Activated naive CD8-positive, alpha-beta T cell treated with anti-CD3 and anti-CD28 coated beads for 36 hours (primary cell): ENCODE measurements around the gene APOBEC3B. TPM values are rescaled to one million over a fixed set of nuclear protein-coding genes. Genes with fewer than 3 reads are reported as not detected.
"Not testable (repeated sequence)": the region's sequence is repeated elsewhere in the genome, so short reads cannot be mapped to it uniquely, and the experiment has no call there.

ENCODE experiments used
- DNase-seq: peaks from one replicate; pipeline ENCODE4 v3.0.0; 2021
- H3K27ac Mint-ChIP-seq: one replicate; pipeline ENCODE4 v1.8.0; 2022; ENCODE audit warnings: mild to moderate bottlenecking, moderate library complexity, mixed read lengths
- H3K27me3 Mint-ChIP-seq: one replicate; pipeline ENCODE4 v1.8.0; 2022; ENCODE audit warnings: mild to moderate bottlenecking, mixed read lengths
- H3K36me3 Mint-ChIP-seq: one replicate; pipeline ENCODE4 v1.8.0; 2021; ENCODE audit warnings: mild to moderate bottlenecking, mixed read lengths
- H3K4me1 Mint-ChIP-seq: one replicate; pipeline ENCODE4 v1.8.0; 2021; ENCODE audit warnings: mixed read lengths
- H3K4me3 Mint-ChIP-seq: one replicate; pipeline ENCODE4 v1.8.0; 2022; ENCODE audit warnings: mild to moderate bottlenecking, moderate library complexity, mixed read lengths
- H3K9me3 Mint-ChIP-seq: one replicate; pipeline ENCODE4 v1.8.0; 2022; ENCODE audit warnings: mixed read lengths
- total RNA-seq, 2 experiments: library from RNA; stranded (reverse); gene quantifications; one replicate each; pipeline ENCODE4 v1.2.3, GENCODE V29; 2021

The APOBEC3B gene
- total RNA-seq, 2 experiments from 2014 or later: 3.4 TPM

DNA sequence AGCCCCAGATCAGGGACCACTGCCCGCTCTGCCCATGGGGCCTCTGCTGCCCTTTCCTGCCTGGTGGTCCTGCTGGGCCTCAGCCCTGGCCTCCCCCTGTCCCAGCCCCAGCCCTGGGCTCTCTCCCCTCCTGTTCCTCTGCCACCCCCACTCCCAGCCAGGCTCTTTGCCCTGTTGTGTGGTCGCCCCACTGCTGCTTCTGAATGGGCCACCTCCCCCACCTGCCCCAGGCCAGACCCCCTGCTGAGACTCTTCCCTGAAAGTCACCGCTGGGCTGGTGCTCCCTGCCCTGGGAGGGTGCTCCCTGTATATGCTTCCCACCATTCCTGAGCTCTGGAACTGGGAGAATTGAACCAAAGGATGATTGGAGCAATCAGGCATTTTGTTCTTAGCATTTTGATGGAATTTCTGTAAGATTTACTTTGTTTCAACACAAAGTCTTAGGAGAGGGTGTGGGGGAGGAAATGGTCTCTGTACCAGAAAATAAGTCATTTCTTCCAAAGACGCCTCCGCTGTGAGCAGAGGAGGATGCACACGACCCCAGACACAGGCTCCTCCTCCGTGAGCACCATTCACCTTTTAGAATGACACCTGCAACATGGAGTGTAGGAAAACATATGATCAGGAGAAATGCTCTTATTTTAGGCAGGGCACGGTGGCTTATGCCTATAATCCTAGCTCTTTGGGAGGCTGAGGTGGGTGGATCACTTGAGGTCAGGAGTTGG lies 5.2 kb downstream of the APOBEC3B start:
- peak overlapping the region; percentile 70 for H3K27ac Mint-ChIP-seq
- H3K9me3 Mint-ChIP-seq: peaks cover 17% of the 10 kb centered on the region
- no peak overlapping the region for H3K4me3 Mint-ChIP-seq
- no peaks in the 10 kb centered on the region for H3K27me3 Mint-ChIP-seq
- H3K4me1 Mint-ChIP-seq: peaks cover 49% of the 10 kb centered on the region
- peaks cover 10% of the 10 kb centered on the region for H3K36me3 Mint-ChIP-seq
- peak; percentile 28 for DNase-seq

DNA sequence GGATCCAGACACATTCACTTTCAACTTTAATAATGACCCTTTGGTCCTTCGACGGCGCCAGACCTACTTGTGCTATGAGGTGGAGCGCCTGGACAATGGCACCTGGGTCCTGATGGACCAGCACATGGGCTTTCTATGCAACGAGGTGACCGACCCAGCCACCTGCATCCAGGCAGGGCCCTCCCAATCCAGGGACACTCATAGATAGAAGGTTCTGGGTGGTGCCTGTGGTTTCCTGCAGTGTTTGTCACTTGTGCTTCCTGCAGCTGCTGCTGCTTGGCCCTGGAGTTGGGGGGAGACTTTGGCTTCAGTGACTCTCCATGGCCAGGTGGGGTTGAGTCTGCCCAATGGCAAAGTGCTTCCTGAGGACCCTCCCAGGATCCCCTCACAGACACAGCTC lies 7.3 kb downstream of the APOBEC3B start:
- Mint-ChIP-seq H3K27me3 (no peaks in the 10 kb centered on the region), H3K9me3 (no peaks in the 10 kb centered on the region), H3K4me3 (no peak overlapping the region), H3K36me3 (no peaks in the 10 kb centered on the region), H3K27ac (no peak overlapping the region), H3K4me1 (peaks cover 40% of the 10 kb centered on the region)
- DNase-seq: no peak

DNA sequence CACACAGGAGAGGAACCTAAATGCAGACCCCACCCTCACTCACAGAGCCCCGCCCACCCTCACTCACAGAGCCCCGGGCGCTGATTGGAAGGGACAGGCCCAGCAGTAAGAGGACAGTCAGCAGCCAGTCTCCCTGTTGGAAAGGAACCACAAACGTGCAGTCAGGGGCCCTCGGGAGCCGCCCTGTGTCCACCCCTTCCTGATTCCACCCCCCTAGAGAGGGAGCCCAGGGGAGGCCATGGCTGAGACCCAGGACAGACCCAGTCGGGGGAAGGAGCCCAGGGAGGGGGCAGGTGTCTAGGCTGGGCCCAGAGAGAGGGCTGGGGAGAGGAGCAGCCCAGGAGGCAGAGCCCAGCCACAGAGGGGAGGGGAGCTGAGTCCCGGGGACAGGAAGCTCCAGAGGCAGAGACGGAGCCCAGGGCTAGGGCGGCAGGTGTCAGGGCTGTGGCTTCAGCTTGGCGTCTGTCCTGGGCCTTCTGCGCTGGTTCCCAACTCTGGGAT lies 10.8 kb downstream of the APOBEC3B start:
- H3K27me3 Mint-ChIP-seq, DNase-seq, H3K9me3 Mint-ChIP-seq, H3K4me3 Mint-ChIP-seq, H3K27ac Mint-ChIP-seq, H3K36me3 Mint-ChIP-seq: not testable (repeated sequence)
- H3K4me1 Mint-ChIP-seq: peaks cover 16% of the 10 kb centered on the region

DNA sequence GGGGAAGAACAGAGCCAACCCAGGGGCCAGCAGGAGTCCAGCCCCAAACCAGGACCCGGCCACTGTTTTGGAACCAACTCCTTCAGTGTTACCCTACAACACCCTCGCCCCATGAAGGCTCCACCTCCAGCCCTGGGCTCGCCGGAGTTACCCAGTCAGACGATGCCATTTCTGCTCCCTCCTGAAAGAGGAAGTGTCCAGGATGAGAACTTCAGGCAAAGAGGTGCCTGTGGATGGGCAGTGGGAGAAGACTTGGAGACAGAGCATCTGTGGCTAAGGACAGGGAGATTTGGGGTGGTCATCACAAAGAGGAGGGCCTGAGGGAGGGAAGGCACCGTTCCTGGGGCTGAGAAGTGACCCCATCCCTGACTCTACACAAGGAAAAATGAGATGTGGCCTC lies 14.0 kb downstream of the APOBEC3B start:
- Mint-ChIP-seq H3K36me3 (no peaks in the 10 kb centered on the region), H3K4me3 (no peak overlapping the region), H3K27me3 (peaks cover 8% of the 10 kb centered on the region), H3K4me1 (peaks cover 4% of the 10 kb centered on the region), H3K9me3 (peaks cover 3% of the 10 kb centered on the region), H3K27ac (no peak overlapping the region)
- DNase-seq: no peak

DNA sequence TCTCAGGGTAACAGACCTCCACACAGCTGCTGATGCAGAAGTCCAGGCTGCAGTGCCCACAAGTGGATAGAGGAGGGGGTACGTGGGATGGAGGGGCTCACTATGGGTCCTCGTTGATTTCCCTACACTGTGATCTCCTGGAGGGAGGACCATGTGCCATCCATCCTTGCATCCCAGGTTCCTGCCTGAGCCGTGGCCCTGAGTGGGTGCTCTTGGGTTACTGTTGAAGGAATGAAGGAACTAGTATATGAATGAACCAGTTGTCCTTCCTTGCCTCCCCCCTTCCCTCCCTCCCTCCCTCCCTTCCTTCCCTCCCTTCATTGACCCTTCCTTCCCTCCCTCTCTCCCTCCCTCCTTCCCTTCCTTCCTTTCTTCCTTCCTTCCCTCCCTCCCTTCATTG lies 15.4 kb downstream of the APOBEC3B start:
- no peaks in the 10 kb centered on the region for H3K36me3 Mint-ChIP-seq
- H3K27me3 Mint-ChIP-seq: peaks cover 8% of the 10 kb centered on the region
- DNase-seq: no peak
- peaks cover 4% of the 10 kb centered on the region for H3K4me1 Mint-ChIP-seq
- H3K9me3 Mint-ChIP-seq: peaks cover 3% of the 10 kb centered on the region
- H3K4me3 Mint-ChIP-seq: no peak overlapping the region
- no peak overlapping the region for H3K27ac Mint-ChIP-seq

DNA sequence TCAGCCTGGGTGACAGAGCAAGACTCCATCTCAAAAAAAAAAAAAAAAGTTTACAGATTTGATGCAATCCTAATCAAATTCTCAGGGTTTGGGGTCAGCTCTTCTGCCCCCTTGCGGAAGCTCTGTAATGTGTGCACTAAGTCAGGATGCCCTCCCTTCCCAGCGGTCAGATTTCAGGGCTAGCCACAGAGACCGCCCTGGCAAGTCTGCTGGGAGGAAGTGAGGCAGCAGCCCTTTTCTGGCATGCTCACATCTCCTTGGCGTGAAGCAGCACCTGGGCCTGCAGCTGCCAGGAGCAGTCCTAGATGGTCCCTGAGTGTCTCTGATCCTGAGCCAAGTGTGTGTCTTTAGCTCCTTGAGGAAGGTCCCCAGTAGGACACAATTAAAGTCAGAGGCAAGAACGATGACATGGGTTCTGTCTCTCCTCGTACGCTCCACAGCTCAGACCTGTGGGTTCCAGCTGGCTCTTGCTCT lies 21.1 kb downstream of the APOBEC3B start:
- Mint-ChIP-seq H3K4me3 (no peak overlapping the region), H3K27ac (peak overlapping the region; percentile 25)

DNA sequence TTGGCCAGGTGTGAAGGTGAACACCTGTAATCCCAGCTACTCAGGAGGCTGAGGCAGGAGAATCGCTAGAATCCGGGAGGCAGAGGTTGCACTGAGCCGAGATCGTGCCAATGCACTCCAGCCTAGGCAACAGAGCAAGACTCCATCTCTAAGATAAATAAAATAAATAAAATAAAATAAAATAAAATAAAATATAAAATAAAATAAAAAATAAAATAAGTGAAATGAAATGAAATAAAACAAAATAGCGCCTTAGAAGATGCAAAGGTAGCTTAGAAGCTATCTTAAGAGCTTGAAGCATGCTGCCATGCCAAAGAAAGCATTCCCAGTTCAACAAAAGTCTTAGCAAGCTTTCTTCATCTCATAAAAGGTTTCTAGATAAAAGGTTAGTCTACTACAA lies 25.0 kb downstream of the APOBEC3B start:
- DNase-seq: no peak
- H3K27ac Mint-ChIP-seq: no peak overlapping the region
- H3K9me3 Mint-ChIP-seq: no peaks in the 10 kb centered on the region
- H3K4me1 Mint-ChIP-seq: peaks cover 10% of the 10 kb centered on the region
- no peak overlapping the region for H3K4me3 Mint-ChIP-seq
- no peaks in the 10 kb centered on the region for H3K27me3 Mint-ChIP-seq
- no peaks in the 10 kb centered on the region for H3K36me3 Mint-ChIP-seq

More for the DNA sequence above, 21.1 kb downstream of the APOBEC3B start:
- DNase-seq: peak; percentile 76
- Mint-ChIP-seq H3K27me3 (no peaks in the 10 kb centered on the region), H3K4me1 (peaks cover 10% of the 10 kb centered on the region), H3K9me3 (peaks cover under 1% of the 10 kb centered on the region), H3K36me3 (no peaks in the 10 kb centered on the region)

DNA sequence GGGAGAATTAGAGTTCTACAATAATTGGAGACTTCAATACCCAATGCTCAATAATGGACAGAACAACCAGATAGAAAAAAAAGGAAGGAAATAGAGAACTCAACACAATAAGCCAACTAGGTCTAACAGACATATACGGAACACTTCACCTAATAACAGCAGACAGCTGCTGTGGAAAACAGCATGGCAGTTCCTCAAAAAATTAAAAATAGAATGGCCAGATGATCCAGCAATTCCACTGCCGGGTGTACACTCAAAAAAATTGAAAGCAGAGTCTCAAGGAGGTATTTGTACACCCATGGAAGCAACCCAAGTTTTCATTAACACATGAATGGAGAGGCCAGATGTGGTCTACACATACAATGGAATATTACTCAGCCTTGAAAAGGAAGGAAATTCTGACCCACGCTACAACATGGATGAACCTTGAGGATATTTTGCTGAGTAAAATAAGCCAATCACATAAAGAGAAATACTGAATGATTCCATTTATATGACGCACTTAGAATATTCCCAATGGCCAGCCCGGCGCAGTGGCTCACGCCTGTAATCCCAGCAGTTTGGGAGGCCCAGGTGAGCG lies 26.2 kb downstream of the APOBEC3B start:
- not testable (repeated sequence) for H3K4me3 Mint-ChIP-seq, H3K27ac Mint-ChIP-seq, H3K36me3 Mint-ChIP-seq, H3K27me3 Mint-ChIP-seq, H3K4me1 Mint-ChIP-seq, H3K9me3 Mint-ChIP-seq, DNase-seq

DNA sequence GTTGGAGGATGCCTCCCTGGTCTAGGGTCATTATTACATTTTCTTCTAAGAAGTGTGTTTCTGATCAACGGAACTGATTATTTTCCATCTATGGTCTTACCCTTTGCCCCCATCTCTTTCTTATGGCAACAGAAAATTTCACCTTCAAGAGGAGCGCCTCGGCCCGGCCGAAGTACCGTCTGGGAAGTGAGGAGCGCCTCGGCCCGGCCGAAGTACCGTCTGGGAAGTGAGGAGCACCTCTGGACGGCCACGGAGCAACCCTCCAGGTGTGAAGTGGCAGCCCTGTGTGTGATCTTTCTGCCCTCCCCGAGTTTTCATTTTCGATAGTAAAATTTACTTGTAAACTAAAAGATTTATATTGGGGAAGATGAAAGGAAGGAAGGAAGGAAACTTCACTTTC lies 28.8 kb downstream of the APOBEC3B start:
- no peak overlapping the region for H3K27ac Mint-ChIP-seq
- H3K36me3 Mint-ChIP-seq: no peaks in the 10 kb centered on the region
- H3K4me1 Mint-ChIP-seq: peaks cover 23% of the 10 kb centered on the region
- no peak overlapping the region for H3K4me3 Mint-ChIP-seq
- H3K9me3 Mint-ChIP-seq: no peaks in the 10 kb centered on the region
- no peaks in the 10 kb centered on the region for H3K27me3 Mint-ChIP-seq
- no peak for DNase-seq

DNA sequence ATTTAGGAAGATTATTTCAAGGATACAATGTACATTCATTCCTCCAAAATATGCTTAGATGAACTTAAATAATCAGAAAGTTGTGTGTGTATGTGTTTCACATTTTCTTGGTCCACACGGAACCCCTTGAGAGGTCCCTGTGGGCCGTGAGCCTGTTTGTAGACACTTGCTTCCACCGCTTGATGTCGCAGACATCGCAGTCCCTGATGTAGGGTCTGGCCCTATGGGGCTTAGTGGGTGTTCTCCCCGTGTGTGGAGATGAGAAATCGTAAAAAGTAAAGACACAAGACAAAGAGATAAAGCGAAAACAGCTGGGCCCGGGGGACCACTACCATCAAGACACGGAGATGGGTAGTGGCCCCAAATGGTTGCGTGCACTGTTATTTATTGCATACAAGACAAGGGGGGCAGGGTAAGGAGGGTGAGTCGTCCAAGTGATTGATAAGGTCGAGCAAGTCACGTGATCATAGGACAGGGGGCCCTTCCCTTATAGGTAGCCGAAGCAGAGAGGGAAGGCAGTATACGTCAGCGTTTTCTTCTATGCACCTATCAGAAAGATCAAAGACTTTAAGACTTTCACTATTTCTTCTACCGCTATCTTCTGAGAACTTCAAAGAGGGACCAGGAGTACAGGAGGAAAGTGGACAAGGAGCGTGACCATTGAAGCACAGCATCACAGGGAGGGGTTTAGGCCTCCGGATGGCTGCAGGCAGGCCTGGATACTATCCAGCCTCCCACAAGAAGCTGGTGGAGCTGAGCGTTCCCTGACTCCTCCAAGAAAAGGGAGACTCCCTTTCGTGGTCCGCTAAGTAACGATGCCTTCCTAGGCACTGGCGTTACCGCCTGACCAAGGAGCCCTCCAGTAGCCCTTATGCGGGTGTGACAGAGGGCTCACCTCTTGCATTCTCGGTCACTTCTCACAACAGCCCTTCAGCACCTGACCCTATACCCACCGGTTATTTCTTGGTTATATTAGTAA lies 30.7 kb downstream of the APOBEC3B start:
- no peaks in the 10 kb centered on the region for H3K9me3 Mint-ChIP-seq
- no peak for DNase-seq
- no peaks in the 10 kb centered on the region for H3K36me3 Mint-ChIP-seq
- no peak overlapping the region for H3K27ac Mint-ChIP-seq
- no peak overlapping the region for H3K4me3 Mint-ChIP-seq
- H3K4me1 Mint-ChIP-seq: peaks cover 29% of the 10 kb centered on the region
- no peaks in the 10 kb centered on the region for H3K27me3 Mint-ChIP-seq

DNA sequence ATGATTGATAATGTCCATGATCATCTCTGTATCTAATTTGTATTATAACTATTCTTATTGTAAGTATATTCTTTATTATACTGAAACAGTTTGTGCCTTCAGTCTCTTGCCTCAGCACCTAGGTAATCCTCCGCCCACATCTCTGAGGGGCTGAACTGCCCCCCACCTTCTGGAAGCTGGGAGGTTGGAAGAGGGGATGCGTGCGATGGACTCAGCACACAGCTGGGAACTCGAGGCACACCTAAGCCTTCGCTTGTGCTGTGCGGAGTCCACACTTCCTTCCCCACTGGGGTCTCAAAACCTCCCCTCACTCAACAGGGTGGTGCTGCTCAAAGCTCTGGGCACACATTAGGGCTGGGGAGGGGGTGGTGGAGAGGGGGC lies 31.4 kb downstream of the APOBEC3B start:
- not testable (repeated sequence) for DNase-seq, H3K27me3 Mint-ChIP-seq, H3K36me3 Mint-ChIP-seq, H3K9me3 Mint-ChIP-seq
- peak overlapping the region; percentile 96 for H3K27ac Mint-ChIP-seq
- H3K4me1 Mint-ChIP-seq: peaks cover 29% of the 10 kb centered on the region
- H3K4me3 Mint-ChIP-seq: peak overlapping the region; percentile 97

DNA sequence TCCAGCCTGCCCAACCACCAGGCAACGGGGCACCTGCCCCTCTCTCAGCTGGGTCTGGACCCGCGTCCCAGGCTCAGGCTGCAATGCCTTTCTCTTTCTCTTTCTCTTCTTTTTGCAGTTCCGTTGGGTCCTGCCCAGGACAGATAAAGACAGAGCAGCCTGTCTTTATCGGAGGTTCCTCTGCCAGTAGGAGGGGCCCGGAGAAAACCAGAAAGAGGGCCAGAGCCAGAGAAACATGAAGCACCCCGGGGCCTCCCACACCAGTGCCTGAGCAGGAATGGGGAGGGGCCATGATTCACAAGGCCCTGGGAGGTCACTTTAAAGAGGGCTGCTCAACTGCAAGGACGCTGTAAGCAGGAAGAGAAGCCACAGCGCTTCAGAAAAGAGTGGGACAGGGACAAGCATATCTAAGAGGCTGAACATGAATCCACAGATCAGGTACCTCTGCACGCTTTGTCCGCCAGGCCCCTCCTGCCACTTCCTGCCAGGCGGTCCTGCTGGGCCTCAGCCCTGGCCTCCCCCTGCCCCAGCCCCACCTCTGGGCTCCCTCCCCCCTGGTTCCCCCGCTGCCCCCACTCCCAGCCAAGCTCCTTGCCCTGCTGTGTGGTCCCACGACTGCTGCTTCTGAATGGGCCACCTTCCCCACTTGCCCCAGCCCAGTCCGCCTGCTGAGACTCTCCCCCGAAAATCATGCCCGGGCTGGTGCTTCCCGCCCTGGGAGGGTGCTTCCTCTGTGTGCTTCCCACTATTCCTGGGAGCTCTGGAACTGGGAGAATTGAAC lies 32.0 kb downstream of the APOBEC3B start, which contains the start of gene APOBEC3C:
TSS of gene APOBEC3C (plus strand) at position 316 of the 781 bp plus-strand sequence. CDS start at position 422, 106 bp downstream.
- DNase-seq: peak; percentile 83
- Mint-ChIP-seq H3K4me3 (peak within 1 kb of the TSS; percentile 97), H3K4me1 (peaks cover 30% of the 10 kb centered on the region), H3K27me3 (no peaks in the 10 kb centered on the region), H3K9me3 (no peaks in the 10 kb centered on the region), H3K27ac (peak within 1 kb of the TSS; percentile 96), H3K36me3 (no peaks in the 10 kb centered on the region)

DNA sequence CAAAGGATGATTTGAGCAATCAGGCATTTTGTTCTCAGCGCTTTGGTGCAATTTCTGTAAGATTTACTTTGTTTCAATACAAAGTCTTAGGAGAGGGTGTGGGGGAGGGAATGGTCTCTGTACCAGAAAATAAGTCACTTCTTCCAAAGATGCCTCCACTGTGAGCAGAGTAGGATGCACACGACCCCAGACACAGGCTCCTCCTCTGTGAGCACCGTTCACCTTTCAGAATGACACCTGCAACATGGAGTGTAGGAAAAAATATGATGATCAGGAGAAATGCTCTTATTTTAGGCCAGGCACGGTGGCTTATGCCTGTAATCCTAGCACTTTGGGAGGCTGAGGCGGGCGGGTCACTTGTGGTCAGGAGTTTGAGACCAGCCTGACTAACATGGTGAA lies 32.6 kb downstream of the APOBEC3B start:
- not testable (repeated sequence) for H3K36me3 Mint-ChIP-seq, H3K9me3 Mint-ChIP-seq, H3K27me3 Mint-ChIP-seq, DNase-seq
- H3K4me3 Mint-ChIP-seq: peak overlapping the region; percentile 97
- H3K27ac Mint-ChIP-seq: peak overlapping the region; percentile 96
- H3K4me1 Mint-ChIP-seq: peaks cover 30% of the 10 kb centered on the region

DNA sequence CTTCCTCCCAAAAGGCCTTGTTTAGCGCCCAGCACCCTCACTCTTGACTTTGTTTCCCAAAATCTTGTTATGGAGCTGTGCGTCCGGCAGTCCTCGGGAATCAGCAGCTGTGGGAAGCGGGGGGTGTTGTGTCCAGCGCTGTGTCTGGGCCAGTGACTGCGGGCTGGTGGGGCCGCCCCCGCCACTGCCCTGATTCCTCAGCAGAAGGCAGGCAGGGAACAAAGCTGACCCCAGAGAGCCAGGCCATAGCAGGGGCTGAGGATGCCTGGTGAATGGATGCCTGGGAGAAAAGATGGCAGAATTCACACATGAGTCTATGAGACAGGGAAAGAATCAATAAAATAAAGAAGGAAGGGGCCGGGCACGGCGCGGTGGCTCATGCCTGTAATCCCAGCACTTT lies 34.4 kb downstream of the APOBEC3B start:
- H3K27me3 Mint-ChIP-seq: no peaks in the 10 kb centered on the region
- H3K36me3 Mint-ChIP-seq: peaks cover 3% of the 10 kb centered on the region
- no peak for DNase-seq
- H3K9me3 Mint-ChIP-seq: no peaks in the 10 kb centered on the region
- H3K4me3 Mint-ChIP-seq: no peak overlapping the region
- H3K27ac Mint-ChIP-seq: peak overlapping the region; percentile 49
- peaks cover 35% of the 10 kb centered on the region for H3K4me1 Mint-ChIP-seq
